ENCODE results near the gene LRRC71.
A peak's percentile ranks its signal among the peaks of the same experiment; 100 is the strongest.

Gene LRRC71

DNA sequence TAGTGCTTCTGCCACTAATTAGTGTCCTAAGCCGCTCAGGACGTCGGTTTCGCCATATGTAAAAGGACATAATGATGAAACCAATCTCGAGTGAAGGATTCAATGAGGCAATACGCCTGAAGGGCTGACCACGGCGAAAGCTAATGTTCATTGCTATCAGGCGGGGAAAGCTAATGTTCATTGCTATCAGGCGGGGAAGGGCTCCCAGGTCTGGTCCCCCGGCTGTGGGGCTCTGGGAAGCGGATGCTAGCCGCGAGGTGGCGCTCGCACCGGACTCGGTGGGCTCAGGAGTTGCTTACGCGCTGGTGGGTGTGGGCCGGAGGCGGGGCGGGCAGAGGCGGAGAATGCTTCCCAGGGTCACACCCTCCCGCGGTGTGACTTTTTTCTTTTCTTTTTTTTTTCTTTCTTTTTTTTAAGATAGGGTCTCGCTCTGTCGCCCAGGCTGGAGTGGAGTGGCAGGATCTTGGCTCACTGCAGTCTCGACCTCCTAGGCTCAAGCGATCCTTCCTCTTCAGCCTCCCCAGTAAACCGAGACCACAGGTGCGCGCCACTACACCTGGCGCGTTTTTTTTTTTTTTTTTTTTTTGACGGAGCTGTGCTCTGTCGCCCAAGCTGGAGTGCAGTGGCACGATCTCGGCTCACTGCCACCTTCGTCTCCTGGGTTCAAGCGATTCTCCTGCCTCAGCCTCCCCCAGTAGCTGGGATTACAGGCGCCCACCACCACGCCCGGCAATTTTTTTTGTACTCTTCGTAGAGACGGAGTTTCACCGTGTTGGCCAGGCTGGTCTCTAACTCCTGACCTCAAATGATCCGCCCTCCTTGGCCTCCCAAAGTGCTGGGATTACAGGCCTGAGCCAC lies 28.0 kb upstream of the LRRC71 start:
- DNase-seq (ENCODE audit: low read depth in 1 of 2, low spot score in 1 of 2): peak; percentile 63 to 81

DNA sequence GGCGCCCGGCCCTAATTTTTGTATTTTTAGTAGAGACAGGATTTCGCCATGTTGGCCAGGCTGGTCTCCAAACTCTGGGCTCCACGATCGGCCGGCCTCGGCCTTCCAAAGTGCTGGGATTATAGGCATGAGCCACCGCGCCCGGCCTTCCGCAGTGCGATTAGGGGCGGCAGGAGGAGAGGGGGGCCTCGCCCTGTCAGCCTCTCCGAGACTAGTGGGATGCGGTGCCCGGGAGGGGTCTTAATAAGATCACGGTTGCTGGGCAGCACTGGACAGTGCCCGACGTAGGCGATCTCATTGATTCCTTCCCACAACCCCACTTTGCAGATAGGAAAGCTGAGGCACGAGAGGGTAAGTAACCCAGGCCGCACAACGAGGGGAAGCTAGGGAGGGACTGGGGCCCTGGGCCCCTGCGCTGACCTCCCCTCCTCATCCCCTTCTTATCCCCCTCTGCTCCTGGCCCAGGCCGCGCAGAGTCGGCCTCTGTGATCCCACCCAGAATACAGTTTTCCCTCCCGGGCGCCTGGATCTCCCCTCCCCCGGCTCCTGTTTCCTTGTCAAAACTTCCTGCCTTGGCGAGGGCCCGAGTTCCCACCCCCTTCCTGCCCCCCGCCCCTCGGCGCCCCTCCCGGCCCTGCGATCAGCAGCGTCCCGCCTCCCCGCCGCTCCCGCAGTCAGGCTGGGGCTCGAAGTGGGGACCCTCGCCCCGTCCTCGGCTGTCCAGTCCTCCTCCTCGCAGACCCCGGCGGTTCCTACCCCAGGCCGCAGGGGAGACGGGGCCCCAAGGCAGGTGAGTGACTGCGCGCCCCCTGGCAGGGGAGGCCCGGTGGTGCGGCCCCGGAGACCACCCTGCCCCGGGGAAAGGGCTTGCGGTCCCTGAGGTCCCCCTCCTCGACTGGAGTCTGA lies 27.1 kb upstream of the LRRC71 start, which contains the start of gene PEAR1:
TSS of gene PEAR1 (plus strand) at position 671 of the 906 bp plus-strand sequence. CDS start 10,209 bp downstream, outside the sequence.
- no peak for DNase-seq (ENCODE audit: low read depth in 1 of 2, low spot score in 1 of 2)

DNA sequence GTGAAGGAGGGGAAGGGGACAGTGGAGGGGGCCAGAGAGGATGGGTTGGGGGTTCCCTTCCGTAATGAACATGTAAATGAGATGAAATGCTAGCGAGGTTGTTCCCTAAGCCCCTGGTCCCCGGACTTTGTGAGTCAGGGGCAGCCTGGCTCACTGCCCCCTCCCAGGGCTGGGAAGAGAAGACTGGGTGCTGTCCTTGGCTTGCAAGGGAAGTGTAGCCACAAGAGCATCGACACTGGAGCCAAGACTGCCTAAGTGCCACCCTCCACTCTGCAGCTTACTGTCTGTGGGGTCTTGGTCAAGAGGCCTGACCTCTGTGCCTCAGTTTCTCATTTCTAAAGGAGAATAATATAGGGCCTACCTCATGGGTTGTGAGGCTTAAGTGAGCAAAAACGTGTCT lies 26.4 kb upstream of the LRRC71 start:
- no peak for DNase-seq (ENCODE audit: low read depth in 1 of 2, low spot score in 1 of 2)

DNA sequence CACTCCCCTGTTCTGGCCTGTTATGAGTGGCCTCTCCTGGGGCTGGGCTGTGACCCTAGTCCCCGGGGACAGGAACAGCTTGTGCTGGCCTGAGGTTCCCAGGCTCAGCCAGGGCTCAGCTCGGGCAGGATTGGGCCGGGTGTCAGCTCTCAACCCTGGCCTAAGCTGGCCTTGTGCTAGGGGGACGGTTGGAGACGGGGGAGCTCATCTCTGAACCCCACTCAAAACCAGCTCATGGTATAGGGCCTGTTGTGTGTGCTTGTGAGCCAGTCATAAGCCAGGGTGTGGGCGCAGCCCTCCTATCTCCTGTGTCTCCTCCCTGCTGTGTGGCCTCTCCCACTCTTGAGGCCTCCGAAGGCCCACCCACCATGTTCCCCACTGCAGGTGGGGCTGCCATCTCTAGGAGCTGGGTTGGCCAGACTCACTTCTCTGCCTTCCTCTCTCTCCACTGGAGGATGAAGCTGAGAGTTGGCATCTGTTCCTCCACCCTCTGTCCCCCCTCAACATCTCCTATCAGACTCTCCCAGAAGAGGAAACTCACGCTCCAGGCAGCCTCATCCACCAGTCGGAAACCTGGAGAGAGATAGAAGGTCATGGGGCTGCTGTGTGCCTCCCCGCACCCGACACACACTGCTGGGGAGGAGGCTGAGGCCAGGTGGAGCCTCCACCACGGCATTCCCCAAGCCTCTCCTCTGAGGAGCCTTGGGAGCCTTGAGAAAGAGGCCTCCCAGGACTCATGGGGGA lies 25.5 kb upstream of the LRRC71 start:
- DNase-seq (ENCODE audit: low read depth in 1 of 2, low spot score in 1 of 2): no peak

DNA sequence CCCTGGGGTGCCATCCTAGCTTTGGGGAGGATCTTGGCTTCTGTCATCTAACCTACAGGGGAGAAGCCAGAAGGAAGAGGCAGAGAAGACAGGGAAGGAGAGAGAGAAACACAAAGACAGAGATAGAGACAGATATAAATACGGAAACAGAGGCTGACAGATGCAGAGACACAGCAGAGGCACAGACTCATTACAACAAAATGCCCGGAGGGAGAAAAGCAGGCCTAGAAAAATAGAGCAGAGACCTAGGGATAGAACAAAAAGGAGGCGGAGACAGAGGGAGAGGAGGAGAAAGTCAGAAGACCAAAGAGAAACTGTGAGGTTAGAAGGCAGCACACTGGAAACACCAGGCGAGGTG lies 25.0 kb upstream of the LRRC71 start:
- no peak for DNase-seq (ENCODE audit: low read depth in 1 of 2, low spot score in 1 of 2)

DNA sequence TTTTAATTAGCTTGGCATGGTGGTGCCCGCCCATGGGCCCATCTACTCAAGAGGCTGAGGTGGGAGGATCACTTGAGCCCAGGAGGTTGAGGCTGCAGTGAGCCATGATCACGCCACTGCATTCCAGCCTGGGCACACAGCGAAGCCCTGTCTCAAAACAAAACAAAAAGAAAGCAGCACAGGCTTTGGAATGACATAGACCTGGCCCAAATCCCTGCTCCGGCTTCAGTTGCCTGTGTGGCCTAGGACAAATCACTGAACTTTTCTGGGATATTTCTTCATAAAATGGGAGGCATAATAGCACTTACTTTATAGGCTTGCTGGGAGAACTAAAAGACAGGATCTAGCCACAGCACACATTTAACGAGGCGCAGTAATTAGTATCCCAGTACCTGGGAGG lies 24.5 kb upstream of the LRRC71 start:
- no peak for DNase-seq (ENCODE audit: low read depth in 1 of 2, low spot score in 1 of 2)

DNA sequence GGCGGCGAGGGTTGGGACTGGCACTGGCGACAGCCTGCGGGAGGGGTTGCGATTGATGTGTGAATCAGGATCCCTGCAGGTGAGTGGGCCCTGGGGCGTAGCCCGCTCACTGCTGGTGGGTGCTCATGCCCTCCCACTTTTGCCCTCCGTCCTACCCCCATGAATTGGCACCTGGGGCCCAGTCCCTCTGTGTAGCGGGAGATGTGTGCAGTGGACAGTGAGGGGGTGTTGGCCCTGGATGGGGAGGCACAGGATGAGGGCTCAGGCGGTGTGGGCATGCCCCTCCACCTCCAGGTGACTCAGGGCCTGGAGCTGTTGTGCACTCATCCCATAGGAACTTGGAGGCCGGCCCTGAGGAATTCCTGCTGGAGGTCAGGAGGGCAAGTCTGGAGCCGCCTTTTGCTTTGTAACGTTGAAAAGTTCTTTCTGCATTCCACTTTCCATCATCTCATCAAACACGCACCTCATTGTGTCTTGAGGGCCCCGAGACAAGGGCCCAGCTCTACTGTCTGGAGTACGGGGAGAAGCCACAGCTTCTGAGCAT lies 23.9 kb upstream of the LRRC71 start:
- DNase-seq (ENCODE audit: low read depth in 1 of 2, low spot score in 1 of 2): no peak

DNA sequence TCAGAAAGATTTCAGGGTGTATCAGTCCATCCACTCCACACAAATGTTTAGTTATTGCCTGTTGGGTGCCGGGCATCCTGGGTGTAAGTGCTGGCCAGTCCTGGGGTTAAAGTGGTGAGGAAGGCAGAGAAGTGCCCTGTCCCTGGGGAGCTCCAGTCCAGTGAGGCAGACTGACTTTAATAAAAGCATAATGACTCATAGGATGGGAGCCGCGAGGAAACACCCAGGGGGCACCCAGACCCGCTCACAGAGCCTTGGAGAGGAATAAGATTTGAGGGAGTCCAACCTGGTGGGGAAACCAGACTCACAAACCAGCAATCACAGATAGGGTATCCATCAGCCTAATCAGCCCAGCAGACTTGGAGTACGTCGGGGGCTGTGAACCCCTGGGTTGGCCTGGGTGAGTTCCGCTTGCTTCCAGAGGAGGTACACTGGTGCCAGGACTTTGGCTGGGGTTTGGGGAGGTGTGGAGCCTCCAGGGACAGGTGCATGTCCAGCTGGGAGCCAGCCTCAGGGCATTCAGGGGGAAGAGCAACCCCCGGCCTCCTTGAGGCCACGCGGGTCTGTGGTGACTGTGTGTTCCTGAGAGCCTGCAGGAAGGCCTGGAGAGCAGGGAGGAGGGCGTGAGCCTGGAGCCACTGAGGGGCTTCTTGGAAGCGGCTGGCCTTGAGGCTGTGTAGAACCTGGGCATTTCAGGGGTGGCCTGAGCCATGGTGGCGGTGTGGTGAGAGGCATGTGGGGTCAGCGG lies 23.2 kb upstream of the LRRC71 start:
- no peak for DNase-seq (ENCODE audit: low read depth in 1 of 2, low spot score in 1 of 2)

DNA sequence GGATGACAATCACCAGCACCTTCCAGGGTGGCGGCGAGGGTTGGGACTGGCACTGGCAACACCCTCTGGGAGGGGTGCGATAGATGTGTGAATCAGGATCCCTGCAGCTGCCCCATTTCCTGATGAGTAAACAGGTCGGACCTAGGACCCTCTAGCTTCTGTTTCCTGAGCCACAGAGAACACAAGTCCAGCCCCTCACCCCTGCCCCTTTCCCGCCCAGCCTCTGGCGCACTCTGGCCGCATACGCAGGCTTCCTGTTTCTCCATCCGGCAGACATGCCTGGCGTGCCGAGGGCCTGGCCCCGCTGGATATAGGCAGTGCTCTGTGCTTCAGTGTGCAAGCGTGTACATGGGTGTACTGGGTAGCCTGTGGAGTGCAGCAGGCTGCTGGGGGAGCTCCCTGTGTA lies 22.3 kb upstream of the LRRC71 start:
- DNase-seq (ENCODE audit: low read depth in 1 of 2, low spot score in 1 of 2): no peak

DNA sequence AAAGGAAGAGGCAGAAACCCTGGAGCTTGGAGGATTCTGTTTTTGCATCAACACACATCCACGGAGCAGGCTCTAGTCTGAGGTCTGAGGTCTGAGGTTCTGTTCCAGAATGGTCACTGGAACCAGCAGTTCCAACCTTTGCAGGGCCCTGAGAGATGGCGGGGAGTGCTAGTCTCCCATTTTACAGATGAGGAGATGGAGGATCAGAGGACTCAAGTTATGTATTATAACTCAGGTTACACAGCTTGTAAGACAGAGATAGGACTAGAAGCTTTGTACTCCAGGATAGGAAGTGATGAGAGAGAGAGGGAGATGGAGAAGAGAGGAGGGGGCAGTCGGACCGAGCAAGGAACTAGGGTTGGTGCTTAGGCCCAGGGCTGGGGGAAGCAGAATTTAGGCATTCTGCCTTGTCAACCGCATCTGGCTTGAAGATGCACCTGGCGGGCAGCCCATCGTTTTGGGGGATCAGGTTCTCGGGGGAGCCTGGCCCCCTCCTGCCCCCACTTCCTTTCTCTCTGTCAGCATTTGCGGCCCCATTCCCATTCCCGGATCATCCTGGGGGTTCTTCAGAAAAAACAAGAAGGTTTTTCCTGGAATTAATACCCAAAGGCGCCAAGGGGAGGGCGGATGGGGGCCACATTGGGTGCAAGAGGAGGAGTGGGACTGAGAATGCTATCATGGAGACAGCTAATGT lies 21.3 kb upstream of the LRRC71 start:
- DNase-seq (ENCODE audit: low read depth in 1 of 2, low spot score in 1 of 2): no peak

DNA sequence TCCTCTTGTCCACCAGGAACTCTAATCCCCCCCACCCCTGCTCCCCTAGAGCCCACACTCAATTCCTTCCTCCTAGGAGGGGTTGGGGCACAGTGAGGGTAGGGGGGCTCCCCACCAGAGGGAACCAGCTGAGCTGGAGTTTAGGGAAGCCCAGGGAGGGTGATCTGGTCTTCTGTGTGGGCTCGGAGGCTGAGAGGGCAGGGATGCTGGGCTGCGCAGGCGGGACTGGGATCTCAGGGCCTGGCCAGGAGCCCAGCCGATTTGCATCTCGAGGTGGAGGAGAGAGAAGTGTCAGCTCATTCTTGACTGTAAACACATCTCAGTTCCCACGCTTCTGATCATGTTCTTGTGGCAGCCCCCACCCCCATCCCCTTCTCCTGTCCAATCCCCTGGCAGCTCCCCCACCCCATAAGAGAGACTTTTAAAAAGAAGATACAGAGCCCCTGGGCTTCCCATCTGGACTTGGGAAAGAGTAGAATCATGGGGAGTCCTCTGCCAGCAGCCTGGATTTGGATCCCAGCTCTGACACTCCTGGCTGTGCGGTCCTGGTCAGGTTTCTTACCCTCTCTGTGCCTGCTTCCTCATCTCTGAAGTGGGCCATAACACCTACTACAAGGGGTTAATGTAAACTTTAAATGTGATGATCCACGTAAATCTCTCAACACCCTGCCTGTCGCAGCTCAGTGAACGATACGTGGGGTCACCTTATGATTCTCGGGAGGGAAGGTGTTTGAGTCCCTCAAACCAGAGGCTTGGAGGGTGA lies 20.3 kb upstream of the LRRC71 start:
- DNase-seq (ENCODE audit: low read depth in 1 of 2, low spot score in 1 of 2): no peak

DNA sequence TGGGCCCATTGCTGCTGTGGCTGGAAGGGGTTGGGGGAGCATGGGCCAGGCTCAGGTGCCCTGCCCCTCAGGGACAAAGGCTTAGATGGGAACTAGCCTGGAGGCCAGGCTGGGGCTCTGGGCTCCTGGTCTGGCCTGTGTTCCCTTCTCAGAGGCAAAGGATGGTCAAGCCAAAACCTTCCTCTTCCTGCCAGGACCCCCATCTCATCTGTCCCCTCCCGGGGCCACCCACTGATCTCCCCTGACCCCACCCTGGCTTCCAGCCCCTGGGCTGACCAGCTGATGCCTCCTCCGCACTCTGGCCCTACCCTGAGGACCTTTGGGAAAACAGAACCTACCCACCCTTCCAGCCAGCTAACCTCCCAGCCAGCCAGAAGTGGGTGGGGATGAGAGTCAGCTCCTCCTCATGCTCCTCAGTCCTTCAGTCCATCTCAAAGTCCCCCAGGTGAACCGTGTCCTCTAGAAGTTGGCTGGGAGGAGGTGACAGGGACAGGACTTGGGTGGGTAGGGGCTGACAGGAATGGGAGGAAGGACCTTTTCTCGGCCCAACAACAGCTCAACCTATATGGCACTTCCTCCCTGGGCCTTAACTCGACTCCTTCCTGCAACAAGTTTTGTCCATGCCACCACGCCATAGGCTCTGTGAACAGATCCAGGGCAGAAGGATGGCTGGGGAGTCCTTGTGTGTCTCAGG lies 19.4 kb upstream of the LRRC71 start:
- DNase-seq (ENCODE audit: low read depth in 1 of 2, low spot score in 1 of 2): no peak

DNA sequence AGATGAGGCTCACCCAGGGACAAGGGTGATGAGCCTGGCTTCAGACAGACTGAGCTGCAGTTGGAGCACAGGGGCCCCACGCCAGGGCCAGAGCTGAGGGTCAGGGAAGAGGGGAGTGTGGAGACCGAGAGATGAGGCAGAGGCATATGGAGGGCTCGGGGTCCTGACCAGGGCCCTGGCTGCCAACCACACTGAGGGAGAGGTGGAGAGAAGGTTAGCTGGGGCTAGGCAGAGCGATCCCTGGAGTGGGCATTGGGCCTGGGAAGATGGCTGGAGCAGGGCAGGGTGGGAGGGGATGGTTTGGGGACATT lies 18.9 kb upstream of the LRRC71 start:
- no peak for DNase-seq (ENCODE audit: low read depth in 1 of 2, low spot score in 1 of 2)

DNA sequence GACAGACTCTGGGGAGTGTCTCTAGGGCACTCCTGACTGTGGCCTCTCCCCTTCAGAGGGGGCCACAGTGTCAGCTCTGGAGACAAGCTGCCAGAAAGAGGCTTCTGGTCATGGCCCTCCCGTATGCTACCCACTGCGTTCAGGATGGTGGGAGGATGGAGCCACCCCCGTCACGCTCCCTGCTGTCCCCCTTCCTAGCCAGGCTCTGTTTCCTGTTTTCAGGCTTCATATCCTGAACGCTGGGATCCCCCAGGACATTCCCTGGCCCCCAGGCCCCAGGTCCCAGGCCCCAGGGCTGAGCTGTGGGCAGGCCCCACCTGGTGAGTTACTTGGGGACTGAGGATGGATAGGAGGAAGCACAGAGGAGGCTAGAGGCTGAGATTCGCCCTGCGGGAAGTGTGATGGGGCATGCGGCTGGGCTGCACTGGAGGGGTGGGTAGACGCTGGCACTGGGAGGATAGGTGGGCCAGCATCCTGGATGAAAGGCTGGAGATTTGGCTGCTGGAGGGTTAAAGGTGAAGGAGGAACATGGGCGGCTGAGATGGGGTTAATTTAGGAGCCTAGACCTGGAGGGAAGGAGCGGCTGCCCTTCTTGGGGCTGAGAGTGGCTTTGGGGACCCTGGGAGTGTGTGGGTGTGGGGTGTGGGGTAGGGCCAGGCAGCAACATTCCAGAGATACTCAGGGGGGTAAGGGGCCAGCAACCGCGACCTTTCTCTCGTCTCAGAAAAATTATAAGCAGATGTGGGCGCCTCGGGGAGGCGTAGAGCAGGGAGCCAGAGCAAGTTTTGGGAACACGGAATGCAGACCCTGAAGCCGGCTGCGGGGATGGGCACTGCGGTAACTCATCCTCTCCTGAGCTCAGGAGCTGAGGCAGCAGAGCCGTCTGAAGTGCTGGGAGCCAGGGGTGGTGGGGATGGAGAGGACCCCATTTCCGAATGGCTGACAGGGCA lies 18.2 kb upstream of the LRRC71 start:
- DNase-seq (ENCODE audit: low read depth in 1 of 2, low spot score in 1 of 2): no peak

DNA sequence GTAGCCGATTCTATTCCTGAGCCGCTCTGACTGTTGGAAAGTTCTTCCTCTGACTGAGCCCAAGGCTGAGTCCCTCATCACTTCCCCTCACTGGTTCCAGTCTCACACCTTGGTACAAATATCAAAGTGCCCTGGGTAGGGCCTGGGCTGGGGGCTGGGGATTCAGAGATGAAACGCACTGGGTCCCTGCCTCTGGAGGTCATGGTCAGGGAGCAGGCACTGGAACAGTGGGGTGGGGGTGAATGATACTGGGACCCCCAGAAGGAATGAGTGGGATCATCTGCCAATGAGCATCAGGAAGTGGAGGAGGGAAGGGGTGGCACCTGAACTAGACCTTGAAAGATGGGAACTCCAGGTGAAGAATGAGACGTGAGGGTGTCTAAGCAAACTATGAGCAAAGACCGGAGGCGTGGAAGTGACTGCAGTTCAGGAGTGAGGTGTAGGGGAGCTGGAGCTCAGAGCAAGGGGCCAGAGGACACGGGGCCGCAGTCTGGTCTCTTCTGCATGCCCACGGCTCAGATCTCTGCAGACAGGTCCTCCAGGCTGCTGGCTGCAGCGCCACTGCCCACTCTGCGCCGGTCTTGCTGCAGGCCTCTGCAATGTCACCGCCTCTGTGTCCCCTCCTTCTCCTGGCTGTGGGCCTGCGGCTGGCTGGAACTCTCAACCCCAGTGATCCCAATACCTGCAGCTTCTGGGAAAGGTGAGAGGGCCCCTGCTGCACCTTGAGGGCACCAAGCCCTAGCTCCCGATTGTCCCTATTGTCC lies 16.9 kb upstream of the LRRC71 start:
- DNase-seq (ENCODE audit: low read depth in 1 of 2, low spot score in 1 of 2): no peak

DNA sequence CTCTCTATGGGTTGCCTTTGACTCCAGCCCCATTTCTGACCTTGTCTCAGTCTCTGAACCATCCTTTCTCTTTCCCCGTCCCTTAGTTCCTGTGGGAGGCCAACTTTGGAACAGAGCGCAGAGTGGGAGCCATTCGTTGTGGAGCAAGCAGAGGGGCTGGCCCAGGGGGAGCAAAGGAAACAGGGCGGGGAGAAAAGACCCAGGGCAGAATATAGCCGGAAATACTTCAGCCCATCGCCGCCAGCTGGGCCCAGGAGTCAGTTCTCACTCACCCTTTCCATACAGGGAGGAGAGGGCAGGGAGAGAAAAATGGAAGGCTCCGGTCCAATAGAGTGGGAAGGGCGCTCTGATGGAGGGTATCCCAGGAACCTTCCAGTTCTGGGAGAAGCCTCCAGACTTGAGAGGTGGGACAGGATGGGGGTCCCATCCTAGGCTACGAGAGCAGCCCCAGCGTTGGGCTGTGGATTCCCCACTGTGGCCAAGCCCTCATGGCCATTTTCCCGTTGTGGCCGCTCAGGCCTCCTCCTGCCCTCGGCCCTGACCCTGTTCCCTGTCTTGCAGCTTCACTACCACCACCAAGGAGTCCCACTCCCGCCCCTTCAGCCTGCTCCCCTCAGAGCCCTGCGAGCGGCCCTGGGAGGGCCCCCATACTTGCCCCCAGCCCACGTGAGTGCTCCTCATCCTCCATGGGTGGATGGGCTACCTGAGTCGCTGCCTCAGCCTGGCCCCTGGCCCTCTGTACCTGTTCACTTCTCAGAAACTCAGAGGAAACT lies 16.1 kb upstream of the LRRC71 start:
- DNase-seq (ENCODE audit: low read depth in 1 of 2, low spot score in 1 of 2): no peak

Measured in stimulated activated CD4-positive, alpha-beta T cell treated with anti-CD3 and anti-CD28 coated beads, Interleukin-15, amount 100 ng/mL, for 1 hour (primary cell).